Neural progenitor cell (in vitro differentiated cells): ENCODE results near the gene LRRC74B. TPM values are rescaled to one million over a fixed set of nuclear protein-coding genes. Genes with fewer than 3 reads are reported as not detected.

Source experiments
- DNase-seq: peaks from one replicate; pipeline ENCODE4 v3.0.0-alpha.2; 2016; ENCODE audit warnings: low spot score
- H2AFZ ChIP-seq: fragments of 200-600 bp; sonication (generic); replicated peaks from 2 replicates; pipeline ENCODE4 v1.6.1; 2016; ENCODE audit warnings: antibody characterized with exemption
- H3F3A ChIP-seq: fragments of 200-600 bp; sonication (generic); 2 replicates; pipeline ENCODE4 v1.6.1; 2016; ENCODE audit warnings: antibody characterized with exemption, low read depth
- H3K27ac ChIP-seq: fragments of 200-600 bp; sonication (generic); 2 replicates; pipeline ENCODE4 v1.5.1; 2016; ENCODE audit warnings: mild to moderate bottlenecking
- H3K27me3 ChIP-seq: fragments of 200-600 bp; sonication (generic); 2 replicates; pipeline ENCODE4 v1.6.1; 2016; ENCODE audit warnings: mild to moderate bottlenecking, moderate library complexity
- H3K36me3 ChIP-seq: fragments of 200-600 bp; sonication (generic); 2 replicates; pipeline ENCODE4 v1.5.1; 2016
- H3K4me1 ChIP-seq: fragments of 200-600 bp; sonication (generic); 2 replicates; pipeline ENCODE4 v1.6.1; 2016; ENCODE audit warnings: mixed run types
- H3K4me2 ChIP-seq: fragments of 200-600 bp; sonication (generic); 2 replicates; pipeline ENCODE4 v1.6.1; 2016
- H3K4me3 ChIP-seq: fragments of 200-600 bp; sonication (generic); 2 replicates; pipeline ENCODE4 v1.5.1; 2016
- H3K79me2 ChIP-seq: fragments of 200-600 bp; sonication (generic); 2 replicates; pipeline ENCODE4 v1.6.1; 2016; ENCODE audit warnings: low read depth
- H3K9ac ChIP-seq: fragments of 200-600 bp; sonication (generic); 2 replicates; pipeline ENCODE4 v1.6.1; 2016
- H3K9me3 ChIP-seq: fragments of 200-600 bp; sonication (generic); 2 replicates; pipeline ENCODE4 v1.5.1; 2016; ENCODE audit warnings: low read depth
- H4K20me1 ChIP-seq: fragments of 200-600 bp; sonication (generic); 2 replicates; pipeline ENCODE4 v1.6.1; 2016; ENCODE audit warnings: low read depth
- H3K27ac Mint-ChIP-seq: 3 replicates; pipeline ENCODE4 v1.8.0; 2021; ENCODE audit warnings: mixed read lengths
- H3K27me3 Mint-ChIP-seq: 2 replicates; pipeline ENCODE4 v1.8.0; 2022; ENCODE audit warnings: low read depth, mild to moderate bottlenecking, inconsistent platforms, moderate library complexity, mixed read lengths; ENCODE audit not compliant: insufficient read depth
- H3K36me3 Mint-ChIP-seq: 3 replicates; pipeline ENCODE4 v1.8.0; 2021; ENCODE audit warnings: mixed read lengths
- H3K4me1 Mint-ChIP-seq: 3 replicates; pipeline ENCODE4 v1.8.0; 2021; ENCODE audit warnings: mixed read lengths
- H3K4me3 Mint-ChIP-seq: 3 replicates; pipeline ENCODE4 v1.8.0; 2021; ENCODE audit warnings: mild to moderate bottlenecking, moderate library complexity, mixed read lengths
- H3K9me3 Mint-ChIP-seq: 3 replicates; pipeline ENCODE4 v1.8.0; 2020; ENCODE audit warnings: mixed read lengths
- CTCF ChIP-seq: fragments of 200-600 bp; sonication (generic); IDR thresholded peaks from 2 replicates; pipeline ENCODE4 v1.5.1; 2017; ENCODE audit warnings: antibody characterized with exemption, mild to moderate bottlenecking
- EZH2 ChIP-seq: fragments of 200-600 bp; sonication (generic); IDR thresholded peaks from 2 replicates; pipeline ENCODE4 v1.6.1; 2017; ENCODE audit warnings: antibody characterized with exemption, mild to moderate bottlenecking, moderate library complexity
- EZH2phosphoT487 ChIP-seq: fragments of 200-600 bp; sonication (generic); IDR thresholded peaks from 2 replicates; pipeline ENCODE4 v1.6.1; 2017; ENCODE audit warnings: antibody characterized with exemption
- total RNA-seq: library from RNA; depleted of rRNA; stranded (reverse); fragments of >200 nt; gene quantifications from 2 replicates; pipeline ENCODE4 v1.2.3, GENCODE V29; 2015; ENCODE audit warnings: low replicate concordance

LRRC74B gene
- total RNA-seq, 1 donor from 2014 or later, result not detected

GRCh38 chr22:21032037-21032867 lies 13.5 kb upstream of the LRRC74B start, which contains the start of gene SLC7A4:
Gene SLC7A4, minus strand, starts transcription at chr22:21032561. Its CDS starts 749 bp downstream, at chr22:21031812.
- peak; percentile 59 for DNase-seq

DNA sequence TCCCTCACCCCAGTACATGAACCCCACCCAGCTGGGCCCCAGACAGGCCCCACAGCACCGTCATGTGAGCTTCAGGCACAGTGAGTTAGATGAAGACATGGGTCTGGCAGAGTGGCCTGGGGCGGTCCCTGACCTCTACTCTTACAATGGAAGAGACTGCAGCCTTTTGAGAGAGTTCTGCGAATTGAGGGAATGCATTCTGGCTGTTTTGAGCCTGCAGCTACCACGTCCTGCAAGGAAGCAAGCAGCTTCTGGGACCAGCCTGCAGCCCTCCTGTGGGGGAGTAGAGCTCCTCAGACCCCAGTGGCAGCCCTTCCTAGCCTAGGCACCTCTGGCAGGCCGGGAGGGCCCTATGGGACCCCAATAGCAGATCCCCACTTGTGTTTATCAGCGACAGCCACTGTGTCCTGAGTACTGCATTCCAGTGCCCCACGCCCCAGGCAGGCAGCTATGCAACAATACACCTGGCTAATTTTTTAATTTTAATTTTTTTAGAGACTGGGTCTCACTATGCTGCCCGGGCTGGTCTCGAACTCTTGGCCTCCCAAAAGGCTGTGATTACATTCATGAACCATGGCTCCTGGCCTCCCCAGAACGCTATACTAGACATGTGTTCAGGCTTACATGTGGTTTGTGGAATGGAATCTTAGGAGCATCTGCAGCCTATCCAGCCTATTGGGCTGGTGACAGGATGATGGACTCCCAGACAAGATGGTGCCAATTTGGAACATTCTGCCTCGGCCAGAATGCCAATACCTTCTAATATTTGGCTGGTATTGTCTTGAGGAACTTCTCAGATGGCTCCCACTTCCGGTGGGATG lies 12.7 kb upstream of the LRRC74B start:
- no peaks in the 10 kb centered on the region for H3K79me2 ChIP-seq
- DNase-seq, result peak; percentile 39
- peak overlapping the region; percentile 81 for H2AFZ ChIP-seq
- H3K36me3 ChIP-seq, result no peaks in the 10 kb centered on the region
- peaks cover 22% of the 10 kb centered on the region for H3K4me1 Mint-ChIP-seq
- H3K4me1 ChIP-seq, result no peaks in the 10 kb centered on the region
- no peaks in the 10 kb centered on the region for H3K36me3 Mint-ChIP-seq
- H3F3A ChIP-seq, result peaks cover 7% of the 10 kb centered on the region
- H3K9me3 Mint-ChIP-seq, result no peaks in the 10 kb centered on the region
- peak overlapping the region; percentile 54 for H3K4me3 ChIP-seq
- H3K27me3 Mint-ChIP-seq, result peaks cover 23% of the 10 kb centered on the region
- H3K27ac Mint-ChIP-seq, result no peak overlapping the region
- H3K9ac ChIP-seq, result no peak overlapping the region
- TF ChIP-seq CTCF (no peak), EZH2 (no peak), EZH2phosphoT487 (no peak)
- peaks cover 54% of the 10 kb centered on the region for H3K27me3 ChIP-seq
- H3K9me3 ChIP-seq, result no peaks in the 10 kb centered on the region
- H3K4me2 ChIP-seq, result peak overlapping the region; percentile 91
- H3K4me3 Mint-ChIP-seq, result no peak overlapping the region
- H4K20me1 ChIP-seq, result no peaks in the 10 kb centered on the region
- H3K27ac ChIP-seq, result no peak overlapping the region

More at GRCh38 chr22:21032037-21032867, 13.5 kb upstream of the LRRC74B start, which contains the start of gene SLC7A4:
- Mint-ChIP-seq H3K9me3 (no peaks in the 10 kb centered on the region), H3K27me3 (peaks cover 23% of the 10 kb centered on the region), H3K4me3 (peak within 1 kb of the TSS; percentile 75), H3K4me1 (peaks cover 22% of the 10 kb centered on the region), H3K36me3 (no peaks in the 10 kb centered on the region), H3K27ac (peak within 1 kb of the TSS; percentile 53)
- Histone ChIP-seq H3K27me3 (peaks cover 54% of the 10 kb centered on the region), H3K36me3 (no peaks in the 10 kb centered on the region), H3K9me3 (no peaks in the 10 kb centered on the region), H3K4me3 (peak within 1 kb of the TSS; percentile 54), H3K9ac (no peak within 1 kb of the TSS), H3K4me2 (peak within 1 kb of the TSS; percentile 91), H3K27ac (no peak within 1 kb of the TSS), H4K20me1 (no peaks in the 10 kb centered on the region), H3K79me2 (no peaks in the 10 kb centered on the region), H3F3A (peaks cover 7% of the 10 kb centered on the region), H3K4me1 (no peaks in the 10 kb centered on the region), H2AFZ (peak within 1 kb of the TSS; percentile 81)
- no peak for TF ChIP-seq EZH2phosphoT487
- peak; percentile 34 for TF ChIP-seq EZH2

DNA sequence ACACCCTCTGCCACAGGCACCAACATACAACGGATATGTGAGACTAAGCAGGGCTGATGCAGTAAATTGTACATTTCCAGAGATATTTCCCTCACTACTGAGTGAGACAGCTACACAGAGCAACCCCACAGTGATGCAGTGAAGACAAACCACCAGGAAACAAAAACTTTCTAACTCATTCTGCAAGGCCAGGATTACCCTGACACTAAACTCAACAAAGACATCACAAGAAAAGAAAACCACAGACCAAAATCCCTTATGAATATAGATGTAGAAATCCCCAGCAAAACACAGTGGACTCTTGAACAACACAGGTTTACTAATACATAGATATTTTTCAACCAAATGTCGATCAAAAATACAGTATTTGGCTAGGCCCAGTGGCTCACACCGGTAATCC lies 11.9 kb upstream of the LRRC74B start:
- no peak overlapping the region for H3K4me3 Mint-ChIP-seq
- H3K27ac Mint-ChIP-seq, result no peak overlapping the region
- Histone ChIP-seq H3K4me2 (no peak overlapping the region), H3K79me2 (no peaks in the 10 kb centered on the region), H3K27ac (no peak overlapping the region), H2AFZ (no peak overlapping the region), H3K9me3 (no peaks in the 10 kb centered on the region), H3K27me3 (peaks cover 54% of the 10 kb centered on the region), H3K36me3 (no peaks in the 10 kb centered on the region), H3F3A (peaks cover 7% of the 10 kb centered on the region), H3K9ac (no peak overlapping the region), H4K20me1 (no peaks in the 10 kb centered on the region), H3K4me1 (no peaks in the 10 kb centered on the region), H3K4me3 (no peak overlapping the region)
- no peaks in the 10 kb centered on the region for H3K36me3 Mint-ChIP-seq
- peaks cover 27% of the 10 kb centered on the region for H3K4me1 Mint-ChIP-seq
- H3K27me3 Mint-ChIP-seq, result peaks cover 23% of the 10 kb centered on the region
- TF ChIP-seq EZH2 (no peak), EZH2phosphoT487 (no peak), CTCF (no peak)
- DNase-seq, result no peak
- H3K9me3 Mint-ChIP-seq, result no peaks in the 10 kb centered on the region
